Fibroblast of pulmonary artery (primary cell): ENCODE data around the gene NPSR1.
"Not testable (repeated sequence)": the region's sequence is repeated elsewhere in the genome, so short reads cannot be mapped to it uniquely, and the experiment has no call there.

Source experiments
- DNase-seq: peaks from one replicate; pipeline ENCODE4 v3.0.0-alpha.2; 2010; ENCODE audit warnings: low read depth
- H3K4me3 ChIP-seq: replicated peaks from 2 replicates; pipeline ENCODE4 v1.5.1; 2011; ENCODE audit warnings: low read depth, mild to moderate bottlenecking, control low read depth, low read length, moderate library complexity
- TF ChIP-seq, protein P1 (sequence below): IDR thresholded peaks from 2 replicates; pipeline ENCODE4 v1.5.1; 2011; ENCODE audit warnings: mild to moderate bottlenecking, control low read depth, low read length, inconsistent platforms; ENCODE audit errors: missing control alignments

Gene NPSR1, protein sequence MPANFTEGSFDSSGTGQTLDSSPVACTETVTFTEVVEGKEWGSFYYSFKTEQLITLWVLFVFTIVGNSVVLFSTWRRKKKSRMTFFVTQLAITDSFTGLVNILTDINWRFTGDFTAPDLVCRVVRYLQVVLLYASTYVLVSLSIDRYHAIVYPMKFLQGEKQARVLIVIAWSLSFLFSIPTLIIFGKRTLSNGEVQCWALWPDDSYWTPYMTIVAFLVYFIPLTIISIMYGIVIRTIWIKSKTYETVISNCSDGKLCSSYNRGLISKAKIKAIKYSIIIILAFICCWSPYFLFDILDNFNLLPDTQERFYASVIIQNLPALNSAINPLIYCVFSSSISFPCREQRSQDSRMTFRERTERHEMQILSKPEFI

DNA sequence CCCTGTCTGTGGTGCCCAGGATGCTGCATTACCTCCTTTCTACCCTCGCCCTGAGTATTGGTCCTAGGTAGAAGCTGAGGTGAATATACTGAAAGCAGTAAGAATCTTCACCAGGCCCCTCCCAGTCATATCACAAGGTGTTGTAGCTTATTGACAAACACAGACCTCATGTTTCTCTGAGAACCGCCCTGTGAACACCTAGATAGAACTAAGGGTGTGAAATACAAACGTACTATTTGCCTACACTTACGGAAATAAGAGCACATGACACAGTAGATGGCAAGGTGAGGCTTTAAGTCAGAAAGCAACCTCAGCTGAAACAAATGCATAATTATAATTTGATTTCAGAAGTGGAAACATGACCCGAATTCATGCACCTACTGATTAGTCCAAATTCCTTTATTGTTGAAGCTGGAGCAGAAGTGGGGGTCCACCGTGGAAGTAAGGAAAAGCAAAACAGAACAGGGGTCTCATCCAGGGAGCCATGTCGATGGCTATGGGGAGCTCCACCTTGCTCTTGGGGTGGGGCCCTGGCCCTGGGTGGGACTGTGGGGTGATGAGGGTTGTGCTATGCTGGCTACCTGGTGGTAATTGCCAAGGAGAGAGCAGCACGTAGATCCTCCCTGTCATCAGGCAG lies at the start of gene NPSR1:
Gene NPSR1 (plus strand): TSS at position 587 of the 637 bp plus-strand sequence. CDS start 195 bp downstream, outside the sequence.
- no peak within 1 kb of the TSS for H3K4me3 ChIP-seq
- TF ChIP-seq, protein P1, sequence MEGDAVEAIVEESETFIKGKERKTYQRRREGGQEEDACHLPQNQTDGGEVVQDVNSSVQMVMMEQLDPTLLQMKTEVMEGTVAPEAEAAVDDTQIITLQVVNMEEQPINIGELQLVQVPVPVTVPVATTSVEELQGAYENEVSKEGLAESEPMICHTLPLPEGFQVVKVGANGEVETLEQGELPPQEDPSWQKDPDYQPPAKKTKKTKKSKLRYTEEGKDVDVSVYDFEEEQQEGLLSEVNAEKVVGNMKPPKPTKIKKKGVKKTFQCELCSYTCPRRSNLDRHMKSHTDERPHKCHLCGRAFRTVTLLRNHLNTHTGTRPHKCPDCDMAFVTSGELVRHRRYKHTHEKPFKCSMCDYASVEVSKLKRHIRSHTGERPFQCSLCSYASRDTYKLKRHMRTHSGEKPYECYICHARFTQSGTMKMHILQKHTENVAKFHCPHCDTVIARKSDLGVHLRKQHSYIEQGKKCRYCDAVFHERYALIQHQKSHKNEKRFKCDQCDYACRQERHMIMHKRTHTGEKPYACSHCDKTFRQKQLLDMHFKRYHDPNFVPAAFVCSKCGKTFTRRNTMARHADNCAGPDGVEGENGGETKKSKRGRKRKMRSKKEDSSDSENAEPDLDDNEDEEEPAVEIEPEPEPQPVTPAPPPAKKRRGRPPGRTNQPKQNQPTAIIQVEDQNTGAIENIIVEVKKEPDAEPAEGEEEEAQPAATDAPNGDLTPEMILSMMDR: no peak
- DNase-seq: no peak

DNA sequence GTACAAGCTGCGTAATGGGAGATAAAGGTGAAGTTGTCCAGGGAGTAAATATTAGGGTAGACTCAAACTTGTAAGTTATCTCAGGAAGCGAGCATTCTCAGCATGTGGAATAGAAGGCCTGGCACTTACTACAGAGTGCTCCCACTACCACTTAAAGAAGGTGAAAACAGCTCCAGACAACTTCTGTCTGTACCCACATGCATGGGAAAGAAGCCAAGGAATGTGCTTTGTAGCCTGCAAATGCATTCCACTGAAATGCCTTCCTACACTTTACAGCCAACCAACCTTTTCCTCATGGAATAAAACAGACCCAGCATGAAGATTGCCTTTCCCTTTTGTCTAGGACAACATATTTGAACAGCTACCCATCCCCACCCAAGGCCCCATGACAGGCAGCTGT lies 45.4 kb upstream of the NPSR1 start:
- DNase-seq: peak; percentile 31
- TF ChIP-seq, protein P1: no peak
- no peak overlapping the region for H3K4me3 ChIP-seq

DNA sequence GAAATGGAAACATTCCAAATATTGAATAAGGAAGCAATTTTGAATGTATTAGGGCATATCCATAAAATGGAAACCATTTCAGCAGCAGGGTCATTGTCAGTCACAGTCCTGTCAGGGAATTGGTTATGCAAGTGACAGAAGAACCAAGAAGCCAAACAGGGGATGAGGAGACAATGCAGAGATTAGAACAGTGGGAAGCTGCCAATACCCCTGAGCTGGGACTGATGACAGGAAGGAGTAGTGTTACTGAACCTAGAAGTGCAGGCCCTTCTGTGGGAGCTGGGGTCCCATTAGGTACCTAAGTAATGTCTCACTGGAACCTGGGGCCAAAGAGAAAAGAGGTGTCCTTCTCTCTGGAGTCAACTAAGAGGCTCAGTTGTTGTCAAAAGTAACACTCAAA lies 37.6 kb upstream of the NPSR1 start:
- TF ChIP-seq, protein P1: no peak

DNA sequence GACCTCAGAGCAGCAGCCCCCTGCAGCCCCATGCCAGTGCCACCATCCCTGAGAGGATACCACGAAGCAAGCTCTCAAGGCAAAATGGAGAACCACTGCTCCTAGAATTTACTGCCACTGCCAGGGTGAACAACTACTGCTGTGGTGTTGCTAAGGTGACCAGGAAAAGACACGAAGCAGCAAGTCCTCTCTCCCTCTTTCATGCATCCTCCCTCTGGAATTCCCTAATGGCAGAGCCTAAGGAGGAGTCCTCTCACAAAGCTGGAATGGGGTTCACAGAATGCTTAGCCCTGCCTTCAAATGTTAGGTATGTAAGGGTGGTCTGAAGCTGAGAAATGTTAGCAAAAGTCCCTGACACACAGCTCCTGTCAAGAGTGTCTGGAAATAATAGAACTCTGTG lies 35.8 kb upstream of the NPSR1 start:
- H3K4me3 ChIP-seq: no peak overlapping the region
- TF ChIP-seq, protein P1: no peak
- no peak for DNase-seq

More for the DNA sequence above, 37.6 kb upstream of the NPSR1 start:
- no peak overlapping the region for H3K4me3 ChIP-seq
- DNase-seq: no peak

DNA sequence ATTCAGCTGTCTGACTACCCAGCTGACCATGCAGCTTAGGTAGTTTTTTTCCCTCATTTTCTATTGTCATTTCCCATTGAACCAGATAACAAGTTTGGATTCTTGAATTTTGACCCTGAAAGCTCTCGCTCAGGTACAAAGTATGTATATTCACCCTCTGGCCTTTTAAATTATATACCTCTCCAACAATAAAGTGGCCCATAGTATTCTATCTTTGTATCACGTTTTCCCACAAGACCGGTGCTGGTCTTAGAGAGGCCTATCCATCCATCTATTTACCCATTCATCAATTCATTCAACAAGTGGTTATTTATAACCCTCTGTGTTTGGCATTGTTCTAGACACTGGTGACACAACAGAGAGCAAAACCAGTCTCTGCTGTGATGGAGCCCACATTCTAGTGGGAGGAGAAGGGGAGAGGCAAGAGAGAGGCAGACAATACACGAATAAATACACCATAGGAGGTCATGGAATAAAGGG lies 35.2 kb upstream of the NPSR1 start:
- TF ChIP-seq, protein P1: no peak
- no peak for DNase-seq
- no peak overlapping the region for H3K4me3 ChIP-seq

DNA sequence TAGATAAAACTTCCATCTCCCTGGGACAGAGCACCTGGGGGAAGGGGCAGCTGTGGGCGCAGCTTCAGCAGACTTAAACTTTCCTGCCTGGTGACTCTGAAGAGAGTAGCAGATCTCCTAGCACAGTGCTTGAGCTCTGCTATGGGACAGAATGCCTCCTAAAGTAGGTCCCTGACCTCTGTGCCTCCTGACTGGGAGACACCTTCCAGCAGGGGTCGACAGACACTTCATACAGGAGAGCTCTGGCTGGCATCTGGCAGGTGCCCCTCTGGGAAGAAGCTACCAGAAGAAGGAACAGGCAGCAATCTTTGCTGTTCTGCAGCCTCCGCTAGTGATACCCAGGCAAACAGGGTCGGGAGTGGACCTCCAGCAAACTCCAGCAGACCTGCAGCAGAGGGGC lies 29.4 kb upstream of the NPSR1 start:
- not testable (repeated sequence) for H3K4me3 ChIP-seq, DNase-seq

DNA sequence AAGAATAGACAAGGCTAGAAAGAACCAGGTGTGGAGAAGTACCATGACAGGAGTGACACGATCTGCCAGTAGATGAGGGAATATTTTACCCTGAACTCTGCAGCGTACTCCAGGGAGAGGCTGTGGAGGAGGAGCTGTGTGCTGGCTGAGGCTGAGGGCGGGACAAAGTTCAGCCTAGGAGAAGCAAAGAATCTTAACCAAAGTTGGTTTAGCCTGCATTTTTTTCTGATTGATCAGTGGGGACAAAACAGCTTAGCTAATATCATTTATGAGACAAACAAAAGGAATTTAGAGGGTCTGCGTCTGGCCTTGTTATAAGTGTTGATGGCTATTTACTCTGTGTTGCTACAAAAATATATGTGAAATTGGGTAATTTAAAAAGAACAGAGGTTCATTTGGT lies 5.2 kb upstream of the NPSR1 start:
- DNase-seq: no peak
- TF ChIP-seq, protein P1: no peak
- no peak overlapping the region for H3K4me3 ChIP-seq
